ENCODE results near the gene NAA60.

DNA sequence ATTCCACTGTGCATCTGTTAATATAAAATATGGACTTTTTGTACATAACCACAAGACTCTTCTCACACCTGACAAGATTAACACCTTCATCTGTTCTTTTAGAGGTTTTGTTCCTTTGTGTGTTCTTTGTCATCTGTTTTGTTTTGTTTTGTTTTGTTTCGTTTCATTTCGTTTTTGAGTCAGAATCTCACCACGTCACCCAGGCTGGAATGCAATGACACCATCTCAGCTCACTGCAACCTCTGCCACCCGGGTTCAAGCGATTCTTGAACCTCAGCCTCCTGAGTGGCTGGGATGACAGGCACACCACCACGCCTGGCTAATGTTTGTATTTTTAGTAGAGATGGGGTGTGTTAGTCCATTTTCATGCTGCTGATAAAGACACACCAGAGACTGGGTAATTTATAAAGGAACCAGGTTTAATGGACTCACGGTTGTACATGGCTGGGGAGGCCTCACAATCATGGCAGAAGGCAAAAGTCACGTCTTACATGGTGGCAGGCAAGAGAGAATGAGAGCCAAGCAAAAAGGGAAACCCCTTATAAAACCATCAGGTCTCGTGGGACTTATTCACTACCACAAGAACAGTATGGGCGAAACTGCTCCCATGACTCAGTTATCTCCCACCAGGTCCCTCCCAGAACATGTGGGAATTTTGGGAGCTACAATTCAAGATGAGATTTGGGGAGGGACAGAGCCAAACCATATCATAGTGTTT is 29.6 kb downstream of the NAA60 start:
- TF ChIP-seq SUZ12 (IDR thresholded peaks at IDR 0.05; ENCODE audit: low read depth, low read length) = no peak
- no peak for TF ChIP-seq ZNF331 (CRISPR knock-in tag; IDR thresholded peaks at IDR 0.05)
- TF ChIP-seq SOX6 (IDR thresholded peaks at IDR 0.05) = no peak
- no peak for TF ChIP-seq SOX6 (CRISPR knock-in tag; IDR thresholded peaks at IDR 0.05)
- no peak for TF ChIP-seq POLR2A (IDR thresholded peaks at IDR 0.05; ENCODE audit: insufficient read depth in 1 of 2, low read depth in 2 of 2, low read length in 2 of 2)
